GM19099 (cell line): ENCODE measurements around the gene TMEM140.

Source experiments
- POLR2A ChIP-seq: IDR thresholded peaks from 3 replicates; pipeline ENCODE4 v1.6.1; 2011; ENCODE audit warnings: low read depth; ENCODE audit not compliant: insufficient read length; ENCODE audit errors: extremely low read depth

The TMEM140 gene

DNA sequence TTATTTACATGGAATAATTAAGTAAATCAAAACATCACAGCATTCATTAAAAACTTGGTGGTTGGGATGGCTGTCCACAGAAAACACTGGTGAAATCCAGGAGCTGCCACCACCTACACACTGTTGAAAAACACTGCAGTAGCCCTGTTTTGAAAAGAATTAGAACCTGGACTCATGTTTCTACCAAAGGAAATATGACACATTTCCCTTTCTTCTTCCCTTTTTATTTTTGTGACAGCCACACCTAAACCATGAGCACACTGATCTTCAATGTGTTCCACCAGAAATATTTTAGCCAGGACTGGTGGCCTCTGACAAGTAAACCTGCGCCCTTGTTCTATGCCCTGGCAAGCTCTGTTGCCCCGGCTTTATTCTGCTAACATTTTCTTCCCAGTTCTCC, 3.3 kb downstream of the TMEM140 start:
- TF ChIP-seq POLR2A, result peak; percentile 9

DNA sequence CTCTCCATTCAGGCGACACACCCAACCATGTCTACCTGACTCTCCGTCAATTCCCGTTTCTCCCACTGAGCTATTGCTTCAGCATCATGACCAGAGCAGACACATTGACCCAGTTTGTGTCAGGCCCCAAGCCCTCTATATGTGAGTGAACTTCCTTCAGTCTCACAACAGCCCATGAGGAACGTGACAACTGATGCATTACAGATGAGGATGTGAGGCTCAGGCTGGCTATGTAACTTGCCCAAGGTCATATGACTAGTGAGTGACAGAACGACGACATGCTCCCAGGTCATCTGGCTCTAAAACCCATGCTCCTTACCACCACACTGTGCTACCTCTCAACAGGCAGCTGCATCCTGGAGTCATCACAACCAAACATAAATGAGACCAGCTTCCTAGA, 3.7 kb downstream of the TMEM140 start:
- TF ChIP-seq POLR2A, result peak; percentile 32

DNA sequence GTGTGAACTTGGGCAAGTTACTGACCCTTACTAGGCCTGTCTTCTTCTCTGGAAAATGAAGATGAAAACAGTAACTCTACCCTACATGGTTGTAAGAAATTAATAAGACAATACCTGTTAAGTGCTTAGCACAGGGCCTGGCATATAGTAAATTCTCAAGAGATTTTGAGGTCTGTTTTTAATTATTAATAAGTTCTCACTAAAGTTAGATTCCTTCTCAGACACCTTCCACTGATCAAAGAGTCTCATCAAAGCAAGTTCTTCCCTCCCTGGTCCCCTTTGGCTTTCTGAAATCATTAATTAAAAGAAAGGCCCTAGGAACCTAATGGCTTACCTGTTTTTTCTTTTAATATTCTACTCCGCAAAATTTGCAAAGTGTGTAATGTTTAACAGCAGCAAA, 4.6 kb downstream of the TMEM140 start:
- no peak for TF ChIP-seq POLR2A

DNA sequence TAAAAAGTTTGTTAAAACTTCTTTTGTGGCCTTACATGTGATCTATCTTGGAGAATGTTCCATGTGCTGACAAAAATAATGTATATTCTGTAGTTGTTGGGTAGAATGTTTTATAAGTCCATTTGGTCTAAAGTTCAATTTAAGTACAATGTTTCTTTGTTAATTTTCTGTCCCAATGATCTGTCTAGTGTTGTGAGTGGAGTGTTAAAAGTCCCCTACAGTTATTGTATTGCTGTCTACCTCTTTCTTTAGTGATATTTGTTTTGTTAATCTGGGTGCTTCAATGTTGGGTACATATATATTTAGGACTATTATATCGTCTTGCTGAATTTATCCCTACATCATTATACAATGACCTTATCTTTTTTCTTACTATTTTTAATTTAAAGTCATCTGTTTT, 6.9 kb downstream of the TMEM140 start:
- TF ChIP-seq POLR2A, result no peak

DNA sequence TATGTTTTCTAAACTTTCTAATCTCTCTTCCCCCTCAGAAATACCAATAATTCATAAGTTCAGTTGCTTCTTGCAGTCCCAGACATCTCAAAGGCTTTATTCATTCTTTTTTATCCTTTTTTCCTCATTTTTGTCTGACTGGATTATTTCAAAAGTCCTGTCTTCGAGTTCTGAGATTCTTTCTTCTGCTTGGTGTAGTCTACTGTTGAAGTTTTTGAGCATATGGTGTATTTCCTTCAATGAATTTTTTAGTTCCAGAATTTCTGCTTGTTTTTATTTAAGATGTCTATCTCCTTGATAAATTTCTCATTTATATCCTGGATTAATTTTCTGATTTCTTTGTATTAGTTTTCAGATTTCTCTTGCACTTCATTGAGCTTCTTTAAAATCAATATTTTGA, 8.4 kb downstream of the TMEM140 start:
- no peak for TF ChIP-seq POLR2A

DNA sequence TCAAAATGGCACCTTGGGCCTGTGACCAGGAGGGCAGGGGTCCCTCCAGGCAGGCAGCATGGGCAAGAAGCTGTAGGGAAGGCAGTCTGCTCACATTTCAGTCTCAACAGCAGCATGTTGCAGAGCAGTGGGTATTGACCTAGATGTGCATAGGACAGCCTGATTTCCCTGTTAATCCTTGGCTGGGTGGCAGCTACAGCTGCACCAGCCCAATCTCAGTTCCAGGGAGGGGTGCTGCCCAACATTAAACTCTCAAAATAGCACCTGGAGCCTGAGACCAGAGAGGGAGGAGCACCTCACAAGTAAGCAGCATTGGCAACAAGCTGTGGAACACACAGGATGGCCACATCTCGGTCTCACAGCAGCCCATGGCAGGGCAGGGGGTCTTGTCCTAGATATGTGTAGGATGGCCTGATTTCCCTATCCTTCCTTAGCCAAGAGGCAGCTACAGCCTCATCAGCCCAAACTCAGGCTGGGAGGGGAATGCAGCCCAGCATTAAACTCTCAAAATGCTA, 10.3 kb downstream of the TMEM140 start:
- no peak for TF ChIP-seq POLR2A

DNA sequence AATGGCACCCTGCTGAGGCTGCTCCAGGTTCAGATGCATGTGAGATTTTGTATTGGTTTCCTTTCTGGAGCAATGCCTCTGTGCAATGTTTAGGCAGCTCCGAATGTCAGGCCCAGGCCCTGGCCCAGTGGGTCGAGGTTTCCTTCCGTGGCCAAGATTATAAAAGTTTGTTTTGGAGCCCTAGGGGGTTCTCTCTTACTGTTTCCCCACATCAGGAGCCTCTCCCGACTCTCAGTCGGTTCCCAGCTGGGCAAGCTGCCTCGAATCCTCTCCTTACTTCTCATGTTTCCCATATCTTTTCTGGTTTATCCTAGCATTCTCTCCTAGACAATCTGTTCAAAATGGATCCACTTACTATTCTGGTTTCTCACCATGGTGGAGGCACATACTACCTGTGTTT, 11.0 kb downstream of the TMEM140 start:
- TF ChIP-seq POLR2A, result no peak

DNA sequence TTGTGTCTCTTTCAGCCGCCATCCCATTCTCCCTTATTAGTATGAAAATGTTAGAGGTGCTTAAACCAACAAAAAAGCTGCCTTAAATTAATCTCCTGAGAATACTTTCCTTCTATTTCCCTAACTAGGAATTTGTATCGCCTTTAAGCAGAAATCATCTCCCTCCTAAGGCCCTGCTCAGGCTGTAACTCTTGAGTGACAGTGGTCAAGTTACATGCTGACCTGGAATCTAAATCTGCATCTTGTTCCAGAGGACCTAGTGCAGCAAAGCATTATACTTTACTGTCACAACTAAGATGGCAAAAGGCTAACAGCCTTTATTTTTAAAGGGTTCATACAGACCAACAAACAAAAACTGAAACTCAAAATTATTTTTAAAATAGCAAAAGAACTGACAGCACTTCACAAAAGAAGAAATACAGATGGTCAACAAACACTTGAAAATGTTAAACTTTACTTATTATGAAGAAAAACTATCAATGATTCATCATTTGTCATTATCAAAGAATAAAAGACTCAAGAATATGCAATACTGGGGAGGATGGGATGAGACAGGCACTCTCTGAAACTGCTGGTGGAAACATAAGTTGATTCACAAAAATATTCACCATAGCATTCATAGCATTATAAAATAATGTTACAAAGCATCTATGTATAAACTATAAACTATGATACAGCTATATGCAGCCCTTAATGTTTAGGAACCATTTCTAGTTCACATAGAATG, 11.7 kb downstream of the TMEM140 start:
- no peak for TF ChIP-seq POLR2A

DNA sequence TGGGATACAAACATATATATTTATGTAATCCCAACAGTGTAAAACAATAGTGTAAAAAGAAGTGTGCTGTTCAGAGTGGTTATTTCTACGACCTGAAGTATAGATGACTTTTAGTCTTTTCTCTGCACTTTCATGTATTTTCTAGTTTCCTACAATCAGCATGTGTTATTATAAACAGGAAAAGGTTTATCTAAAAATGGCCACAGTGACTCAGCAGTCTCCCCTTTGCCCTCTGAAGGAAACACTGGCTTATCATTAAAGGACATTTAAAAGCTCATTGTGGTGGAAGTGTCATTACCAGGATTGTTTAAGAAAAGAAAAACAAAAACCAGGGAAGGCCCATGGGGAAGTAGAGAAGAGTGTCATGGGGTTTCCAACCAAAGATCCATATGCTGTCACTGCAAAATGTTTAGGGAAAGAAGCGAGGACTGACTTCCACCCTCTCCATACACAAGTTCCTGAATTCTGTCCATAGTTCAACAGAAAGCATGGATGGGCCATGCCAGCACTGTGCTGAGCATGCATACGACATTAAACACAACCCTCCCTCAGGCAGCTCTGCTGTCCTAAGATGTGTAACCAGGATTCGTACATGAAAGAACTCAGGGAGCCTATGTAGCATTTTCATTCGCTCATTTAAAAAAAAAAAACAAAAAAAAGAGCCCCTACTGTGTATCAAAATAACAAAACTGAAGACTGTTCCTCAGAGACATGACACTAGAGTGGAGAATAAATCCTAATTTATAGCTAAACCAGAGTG, 12.4 kb downstream of the TMEM140 start:
- no peak for TF ChIP-seq POLR2A

DNA sequence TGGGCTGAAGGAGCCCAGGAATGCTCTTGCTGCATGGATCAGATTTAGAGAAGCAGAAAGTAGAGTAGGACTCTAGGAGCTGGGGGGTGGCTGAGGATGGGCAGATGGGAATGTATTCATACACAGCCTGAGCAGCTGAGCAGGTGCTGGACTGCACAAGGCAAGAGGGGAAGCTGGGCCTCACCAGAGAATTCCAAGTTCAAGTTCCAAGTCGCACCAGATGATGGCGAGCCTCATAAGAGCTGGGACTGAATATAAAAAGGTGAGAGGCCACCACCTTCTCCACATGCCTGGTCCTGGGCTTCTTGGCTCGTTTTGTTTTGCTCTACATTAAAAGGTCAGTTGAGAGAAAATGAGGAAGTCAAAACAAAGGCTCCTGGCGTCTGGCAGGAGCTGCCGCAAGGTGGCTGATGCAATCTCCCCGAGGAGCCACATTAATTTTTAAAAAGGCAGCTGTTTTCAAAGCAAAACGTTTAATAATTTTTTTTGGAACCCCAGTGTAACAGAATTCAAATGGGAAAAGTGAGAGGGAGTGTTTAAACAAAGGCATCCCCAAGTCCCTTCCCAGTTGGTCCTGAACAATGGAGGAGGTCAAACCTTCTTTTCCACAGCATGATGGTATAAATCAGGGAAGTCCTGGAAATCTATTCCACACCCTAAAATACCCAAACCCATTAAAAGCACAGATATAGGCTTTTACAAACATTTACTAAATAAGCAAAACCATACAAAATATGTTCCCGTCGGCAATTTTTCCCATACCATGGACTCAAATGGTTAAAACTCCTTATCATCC, 13.2 kb downstream of the TMEM140 start:
- TF ChIP-seq POLR2A, result peak; percentile 29

DNA sequence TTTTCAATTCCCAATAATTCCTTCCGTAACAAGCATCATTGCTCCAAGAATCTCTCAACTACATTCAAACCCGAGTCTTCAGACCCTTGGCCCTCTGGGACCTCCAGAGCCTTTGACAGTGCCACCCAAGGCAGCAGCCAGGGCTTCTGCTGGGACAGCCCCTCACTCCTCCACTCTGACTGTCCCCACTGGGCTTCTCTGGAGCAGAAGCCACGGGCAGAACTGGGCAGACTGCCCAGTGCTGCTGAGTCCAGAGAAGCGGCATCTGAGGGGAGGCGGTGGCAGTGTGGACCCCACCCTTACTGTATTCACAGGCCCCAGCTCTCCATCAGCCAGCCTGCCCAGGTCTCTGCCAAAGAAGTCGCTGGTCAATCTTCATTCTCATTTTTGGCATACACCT, 13.8 kb downstream of the TMEM140 start:
- no peak for TF ChIP-seq POLR2A

DNA sequence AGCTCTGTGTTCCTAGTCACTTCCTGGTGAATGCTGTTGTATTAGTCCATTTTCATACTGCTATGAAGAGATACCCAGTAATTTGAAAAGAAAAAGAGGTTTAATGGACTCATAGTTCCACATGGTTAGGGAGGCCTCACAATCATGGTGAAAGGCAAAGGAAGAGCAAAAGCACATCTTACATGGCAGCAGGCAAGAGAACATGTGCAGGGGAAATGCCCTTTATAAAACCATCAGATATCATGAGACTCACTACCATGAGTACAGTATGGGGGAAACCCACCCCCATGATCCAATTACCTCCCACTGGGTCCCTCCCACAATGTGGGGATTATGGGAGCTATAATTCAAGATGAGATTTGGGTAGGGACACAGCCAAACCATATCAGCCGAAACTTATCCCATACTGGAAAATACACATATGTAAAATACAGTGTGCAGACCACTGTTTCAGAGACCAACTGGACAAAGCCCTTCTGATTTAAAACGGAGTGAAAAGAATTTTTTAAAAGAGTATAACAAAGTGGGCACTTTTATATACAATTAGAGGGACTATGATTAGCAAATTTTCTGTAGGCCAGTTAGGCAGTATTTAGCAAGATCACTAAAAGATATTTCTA, 14.6 kb downstream of the TMEM140 start:
- TF ChIP-seq POLR2A, result no peak

DNA sequence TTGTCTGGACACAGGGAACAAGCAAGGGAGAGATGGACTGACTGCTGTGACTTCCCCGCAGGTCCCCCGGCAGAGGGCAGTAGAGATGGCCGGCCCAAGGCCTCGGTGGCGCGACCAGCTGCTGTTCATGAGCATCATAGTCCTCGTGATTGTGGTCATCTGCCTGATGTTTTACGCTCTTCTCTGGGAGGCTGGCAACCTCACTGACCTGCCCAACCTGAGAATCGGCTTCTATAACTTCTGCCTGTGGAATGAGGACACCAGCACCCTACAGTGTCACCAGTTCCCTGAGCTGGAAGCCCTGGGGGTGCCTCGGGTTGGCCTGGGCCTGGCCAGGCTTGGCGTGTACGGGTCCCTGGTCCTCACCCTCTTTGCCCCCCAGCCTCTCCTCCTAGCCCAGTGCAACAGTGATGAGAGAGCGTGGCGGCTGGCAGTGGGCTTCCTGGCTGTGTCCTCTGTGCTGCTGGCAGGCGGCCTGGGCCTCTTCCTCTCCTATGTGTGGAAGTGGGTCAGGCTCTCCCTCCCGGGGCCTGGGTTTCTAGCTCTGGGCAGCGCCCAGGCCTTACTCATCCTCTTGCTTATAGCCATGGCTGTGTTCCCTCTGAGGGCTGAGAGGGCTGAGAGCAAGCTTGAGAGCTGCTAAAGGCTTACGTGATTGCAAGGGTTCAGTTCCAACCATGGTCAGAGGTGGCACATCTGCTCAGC, 16.6 kb downstream of the TMEM140 start:
- peak; percentile 31 for TF ChIP-seq POLR2A

DNA sequence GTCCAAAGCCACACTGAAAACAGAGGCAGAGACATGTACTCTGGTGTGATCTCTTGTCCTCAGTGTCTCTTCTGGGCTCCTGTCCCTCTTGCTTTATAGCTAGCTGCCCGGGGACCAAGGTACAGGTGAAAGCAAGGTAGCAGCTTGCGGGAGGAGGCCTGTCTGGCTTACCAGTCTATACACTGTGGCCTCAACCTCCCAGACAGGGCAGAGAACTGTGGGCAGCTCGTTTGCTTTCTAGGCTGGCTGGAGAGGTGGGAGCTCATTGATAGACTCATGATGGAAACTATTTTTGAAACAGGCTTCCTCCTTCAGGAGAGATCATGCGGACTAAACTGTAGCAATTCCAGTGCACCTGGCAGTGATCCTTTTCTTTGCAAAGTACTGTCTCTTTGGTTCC, 18.0 kb downstream of the TMEM140 start:
- TF ChIP-seq POLR2A, result no peak
